Coronary artery (tissue), 2 donors: ENCODE measurements around the gene LMOD1.

Experiments
- DNase-seq: peaks from one replicate; pipeline ENCODE4 v3.0.0-alpha.2; 2017; ENCODE audit warnings: low spot score
- H3K27ac ChIP-seq, 2 donors: fragments of 200-600 bp; sonication (generic); one replicate each; pipeline ENCODE4 v1.5.1; 2016 to 2019
- H3K4me3 ChIP-seq: fragments of 200-600 bp; sonication (generic); 2 replicates; pipeline ENCODE4 v1.5.1; 2016; ENCODE audit warnings: mild to moderate bottlenecking, moderate library complexity
- CTCF ChIP-seq: fragments of 200-600 bp; sonication (generic); IDR thresholded peaks from one replicate; pipeline ENCODE4 v1.5.1; 2019; ENCODE audit warnings: antibody characterized with exemption

Gene LMOD1

GRCh38 chr1:201928266-201928665 lies 18.1 kb downstream of the LMOD1 start:
- TF ChIP-seq CTCF = no peak
- peak overlapping the region; percentile 43 for H3K4me3 ChIP-seq
- peak overlapping the region; percentile 25 to 51 for H3K27ac ChIP-seq
- no peak for DNase-seq

GRCh38 chr1:201925981-201926645 lies 20.2 kb downstream of the LMOD1 start:
- TF ChIP-seq CTCF = no peak
- no peak overlapping the region for H3K4me3 ChIP-seq
- DNase-seq = no peak
- peak overlapping the region; percentile 32 to 66 for H3K27ac ChIP-seq

GRCh38 chr1:201925301-201925567 lies 21.1 kb downstream of the LMOD1 start:
- no peak for DNase-seq
- H3K27ac ChIP-seq = peak overlapping the region; percentile 60 to 66
- no peak for TF ChIP-seq CTCF
- H3K4me3 ChIP-seq = no peak overlapping the region

GRCh38 chr1:201921952-201922558 lies 24.3 kb downstream of the LMOD1 start:
- Histone ChIP-seq H3K4me3 (peak overlapping the region; percentile 38), H3K27ac (peak overlapping the region; percentile 51 to 81)
- no peak for TF ChIP-seq CTCF
- DNase-seq = no peak

DNA sequence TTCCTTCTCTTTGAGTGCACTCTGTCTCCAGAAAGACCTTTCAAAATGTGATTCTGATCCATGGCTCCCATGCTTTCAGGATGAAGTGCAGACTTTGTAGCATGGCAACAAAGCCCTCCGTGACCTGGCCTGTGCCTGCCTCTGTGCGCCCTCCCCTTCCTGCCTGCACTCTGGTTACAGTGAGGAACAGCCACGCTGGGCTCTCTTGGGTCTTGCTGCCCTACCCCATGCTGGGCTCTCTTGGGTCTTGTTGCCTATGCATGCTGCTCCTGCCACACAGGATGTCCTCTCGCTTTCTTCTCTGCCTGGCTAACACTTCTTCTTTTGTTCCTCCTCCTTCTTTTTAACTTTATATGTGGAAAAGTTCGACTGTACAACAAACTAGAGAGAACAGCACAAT lies 28.0 kb downstream of the LMOD1 start:
- H3K27ac ChIP-seq = peak overlapping the region; percentile 88 to 97
- no peak for DNase-seq
- H3K4me3 ChIP-seq = peak overlapping the region; percentile 60
- no peak for TF ChIP-seq CTCF

DNA sequence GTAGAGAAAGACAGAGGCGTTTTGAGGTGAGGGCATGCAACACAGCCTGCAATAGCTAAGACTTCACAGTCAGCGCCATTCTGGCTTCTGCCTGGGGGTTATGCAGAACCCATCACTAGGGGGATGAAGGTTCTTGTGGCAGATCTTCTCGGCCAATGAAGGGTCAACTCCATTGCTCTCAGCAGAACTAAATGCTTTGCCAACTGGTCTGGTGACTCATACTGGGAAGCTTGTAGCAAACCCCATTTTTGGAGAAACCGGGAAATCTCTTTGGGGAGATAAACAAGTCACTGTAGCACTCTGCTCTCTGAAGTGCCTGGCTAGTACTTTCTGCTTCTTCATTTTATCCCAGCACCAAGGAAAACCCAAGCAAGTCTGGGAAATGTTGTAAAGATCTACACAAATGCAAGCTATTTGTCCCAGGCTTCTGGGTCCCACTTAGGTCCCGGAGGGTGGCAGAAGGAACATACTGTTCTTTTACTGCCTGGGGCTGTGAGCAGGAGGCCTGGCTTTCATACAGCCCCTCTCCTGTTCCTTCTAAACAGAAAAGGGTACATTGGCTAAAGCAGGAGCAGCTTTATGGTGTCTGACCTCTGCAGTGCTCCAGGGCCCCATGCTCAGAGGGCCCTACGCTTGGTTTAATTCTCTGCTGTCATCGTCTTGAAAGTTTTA lies 28.9 kb downstream of the LMOD1 start:
- Histone ChIP-seq H3K27ac (peak overlapping the region; percentile 88 to 97), H3K4me3 (peak overlapping the region; percentile 60)
- no peak for DNase-seq
- TF ChIP-seq CTCF = no peak
